Umbilical cord (tissue), 2 donors: Measurements from ENCODE around the gene TMEM43. TPM values are rescaled to one million over a fixed set of nuclear protein-coding genes. Genes with fewer than 3 reads are reported as not detected.

Experiments
- DNase-seq: peaks from one replicate; pipeline ENCODE4 v3.0.0-alpha.2; 2015; ENCODE audit warnings: low spot score
- total RNA-seq: library from RNA; depleted of rRNA; stranded (reverse); fragments of >200 nt; gene quantifications from one replicate; pipeline ENCODE4 v1.2.3, GENCODE V29; 2014; ENCODE audit warnings: low replicate concordance; ENCODE audit not compliant: insufficient read depth

TMEM43 gene
- total RNA-seq, 1 donor from 2014 or later, result 74.6 TPM

DNA sequence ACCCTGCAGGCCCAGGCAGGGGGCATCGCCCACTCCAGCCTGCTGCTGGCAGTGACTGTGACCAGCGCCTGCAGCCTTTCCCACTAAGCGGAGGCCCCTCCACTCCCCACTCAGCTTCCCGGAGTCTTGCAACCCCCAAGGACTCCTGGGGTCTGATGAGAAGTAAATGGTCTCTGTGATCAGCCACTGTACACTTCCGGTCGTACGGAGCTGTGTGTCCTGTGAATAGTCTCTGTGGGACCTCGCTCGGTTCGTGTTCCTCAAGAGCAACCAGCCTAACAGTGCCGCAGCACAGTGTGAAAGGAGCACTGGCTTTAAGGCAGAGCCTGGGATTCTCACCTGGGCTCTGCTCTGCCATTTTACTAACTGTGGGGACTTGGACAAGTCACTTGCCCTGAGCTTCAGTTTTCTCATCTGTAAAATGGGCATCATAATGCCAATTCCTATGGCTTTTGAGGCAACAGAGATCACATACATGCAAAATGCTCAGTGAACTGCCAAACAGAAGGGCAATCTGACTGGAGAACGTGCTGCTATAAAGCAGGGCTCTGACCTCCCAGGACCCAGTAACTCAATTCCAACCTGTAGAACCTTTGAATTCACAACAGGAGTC is 26.7 kb downstream of the TMEM43 start:
- DNase-seq, result no peak

DNA sequence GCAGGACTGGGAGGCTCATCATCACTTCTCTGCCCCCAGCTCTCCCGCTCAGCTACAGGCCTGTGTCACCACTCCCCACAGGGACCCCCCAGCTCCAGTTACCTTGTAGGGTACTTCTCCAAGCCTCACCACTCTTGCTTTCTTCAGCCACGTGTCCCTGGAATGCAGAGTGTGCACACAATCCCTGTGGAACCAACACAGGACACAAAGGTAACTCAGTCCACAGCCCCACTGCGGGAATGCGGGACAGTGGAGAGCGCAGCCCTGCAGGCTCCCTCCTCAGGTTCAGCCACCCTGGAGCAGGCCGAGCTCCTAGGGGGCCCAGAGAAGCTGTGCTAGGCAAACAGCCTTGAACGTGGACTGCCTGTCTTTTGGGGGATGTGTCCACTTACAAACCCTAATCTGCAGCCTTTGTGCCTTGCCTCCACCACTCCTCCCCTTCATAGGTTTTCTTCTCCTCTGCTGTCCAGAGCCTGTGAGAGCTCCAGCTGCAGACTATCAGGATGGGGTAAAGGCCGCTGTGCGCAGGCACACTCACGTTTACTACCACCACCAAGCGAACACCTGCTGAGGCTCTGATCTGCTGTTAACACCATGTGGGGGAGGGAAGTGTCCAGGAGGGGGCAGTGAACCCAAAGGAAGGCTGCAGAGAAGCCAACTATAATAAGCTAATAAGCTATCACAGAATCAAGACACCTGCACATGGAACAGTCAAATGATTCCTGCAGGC is 27.5 kb downstream of the TMEM43 start:
- no peak for DNase-seq

DNA sequence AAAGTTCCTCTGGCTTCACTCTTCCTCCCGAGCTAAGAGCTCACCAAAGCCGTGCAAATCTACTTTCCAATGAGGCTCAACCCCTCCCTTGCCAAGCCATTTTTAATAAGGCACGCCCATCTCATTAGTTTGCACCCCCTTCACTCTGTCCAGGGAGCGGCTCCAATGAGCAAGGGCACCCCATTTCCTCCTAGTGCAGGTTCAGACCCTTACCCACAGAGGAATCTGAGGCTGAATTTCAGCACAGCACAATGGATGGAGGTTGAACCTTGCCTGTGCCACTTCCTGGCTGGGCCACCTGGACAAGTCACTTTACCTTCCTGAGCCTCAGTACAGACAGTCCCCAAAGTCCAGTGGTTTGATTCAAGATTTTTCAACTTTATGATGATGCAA is 28.1 kb downstream of the TMEM43 start:
- DNase-seq, result no peak

DNA sequence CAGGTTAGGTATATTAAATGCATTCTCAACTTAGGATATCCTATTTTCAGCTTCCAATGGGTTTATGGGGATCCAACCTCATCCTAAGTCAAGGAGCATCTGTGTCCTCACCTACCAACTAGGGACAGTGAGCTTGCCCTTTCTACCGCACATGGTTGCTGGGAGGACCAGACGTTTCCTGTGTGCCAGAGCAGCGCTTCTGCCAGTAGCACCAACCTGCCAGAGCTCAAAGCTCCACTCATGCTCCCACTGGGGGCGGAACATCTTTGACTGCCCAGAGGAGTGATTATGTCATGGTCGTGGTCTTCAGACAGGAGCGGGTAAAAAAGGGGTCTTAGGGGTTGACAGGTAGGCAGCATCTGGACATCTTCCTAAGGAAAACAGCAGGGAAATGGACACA is 28.8 kb downstream of the TMEM43 start:
- DNase-seq, result no peak

DNA sequence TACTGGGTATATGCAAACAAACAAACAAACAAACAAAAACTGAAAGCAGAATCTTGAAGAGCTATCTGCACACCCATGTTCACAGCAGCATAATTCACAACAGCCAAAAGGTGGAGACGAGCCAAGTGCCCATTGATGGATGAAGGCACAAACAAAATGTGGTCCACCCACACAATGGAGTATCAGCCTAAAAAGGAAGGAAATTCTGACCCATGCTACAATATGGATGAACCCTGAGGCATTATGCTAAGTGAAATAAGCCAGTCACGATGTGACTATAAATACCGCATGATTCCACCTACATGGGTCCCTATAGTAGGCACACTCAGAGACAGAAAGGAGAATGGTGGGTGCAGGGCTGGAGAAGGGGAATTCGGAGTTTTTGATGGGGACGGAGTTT is 29.4 kb downstream of the TMEM43 start:
- no peak for DNase-seq

DNA sequence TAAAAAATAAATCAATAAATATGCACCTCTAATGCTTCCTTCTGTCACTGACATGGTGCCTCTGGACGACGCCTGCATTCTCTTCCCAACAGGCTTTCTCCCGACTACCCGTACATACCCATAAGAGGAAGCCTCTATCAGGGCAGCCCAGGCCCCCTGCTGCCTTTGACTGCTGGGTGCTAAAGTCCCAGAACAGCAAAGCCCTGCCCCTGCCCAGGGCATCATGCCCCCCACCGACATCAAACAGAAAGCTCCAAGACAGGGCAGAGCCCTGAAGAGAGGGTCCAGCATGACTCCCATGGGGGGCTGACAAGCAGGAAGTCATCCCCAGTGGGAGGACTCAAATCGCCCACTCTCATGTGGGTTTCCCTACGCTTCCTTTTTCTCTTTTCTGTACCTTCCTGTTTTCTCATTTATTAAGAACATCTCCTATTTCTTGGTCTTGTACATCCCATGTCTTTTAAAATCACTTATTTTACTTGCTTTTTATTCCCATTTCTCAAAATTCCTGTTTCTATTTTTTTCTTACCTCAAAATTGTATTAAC is 30.1 kb downstream of the TMEM43 start:
- no peak for DNase-seq

DNA sequence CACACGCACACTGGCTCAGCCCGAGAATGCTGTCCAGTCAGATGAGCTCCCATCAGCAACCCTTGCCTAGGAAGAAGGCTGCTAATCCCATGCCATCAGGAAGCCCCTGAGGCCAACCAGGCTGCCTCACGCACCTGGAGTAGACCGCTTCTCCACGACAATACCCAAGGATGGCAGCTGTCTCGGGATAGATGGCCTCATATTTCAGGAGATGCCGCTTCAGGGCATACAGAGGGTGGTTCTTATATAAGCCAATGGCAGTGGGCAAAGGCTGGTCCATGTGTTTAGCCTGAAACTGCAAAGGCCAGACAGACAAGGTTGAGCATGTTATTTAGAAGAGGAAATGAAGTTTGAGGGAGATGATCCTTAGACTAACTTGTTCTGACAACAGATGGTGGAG is 31.3 kb downstream of the TMEM43 start:
- DNase-seq, result no peak

DNA sequence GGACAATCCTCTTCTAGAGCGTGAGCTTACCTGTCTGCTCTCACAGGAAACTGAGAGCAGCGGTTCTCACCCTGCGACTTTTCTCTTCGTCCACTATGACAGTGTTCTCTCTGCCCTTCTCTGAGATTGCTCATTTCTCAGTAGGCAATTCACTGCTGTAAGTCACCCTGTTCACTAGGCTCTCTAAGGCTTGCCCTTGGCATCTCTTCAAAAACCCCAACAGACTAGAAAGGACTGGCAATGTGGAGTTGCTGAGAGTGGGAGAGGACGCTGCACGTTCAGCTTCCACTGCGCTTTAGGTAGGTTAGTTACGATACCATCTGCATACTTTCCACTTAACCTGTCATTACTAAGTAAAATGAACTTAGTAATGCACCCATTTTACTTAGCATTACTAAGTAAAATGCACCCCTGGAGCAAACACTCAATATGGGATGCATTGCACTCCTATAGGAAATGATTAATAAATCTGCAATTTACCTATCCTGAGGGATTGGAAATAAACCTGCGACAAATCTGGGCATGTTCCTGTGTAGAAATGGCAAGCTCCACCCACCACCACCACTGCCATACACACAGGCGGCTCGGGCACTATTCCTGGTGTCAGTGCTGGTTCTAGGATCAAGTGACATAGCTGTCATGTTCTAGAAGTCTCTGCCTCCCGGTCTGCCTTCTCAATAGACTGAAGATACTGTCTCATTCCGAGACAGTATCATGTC is 32.1 kb downstream of the TMEM43 start:
- DNase-seq, result no peak

DNA sequence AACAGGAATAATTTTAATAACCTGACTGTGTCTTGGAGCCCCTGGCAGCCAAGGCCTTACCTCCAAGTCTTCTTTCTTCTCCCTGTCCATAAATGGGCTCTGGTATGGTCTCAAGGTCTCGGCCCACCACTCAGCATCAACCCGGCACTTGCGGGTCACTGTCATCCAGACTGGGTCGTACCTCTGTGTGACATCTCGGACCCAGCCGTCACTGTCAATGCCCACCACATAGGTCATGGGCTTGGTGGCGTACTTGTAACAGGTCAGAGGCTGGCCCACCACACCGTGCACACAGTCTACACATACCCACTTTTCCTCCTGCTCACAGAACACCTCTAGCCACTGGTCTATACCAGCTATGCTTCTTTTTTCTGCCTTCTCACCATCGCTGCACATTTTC is 33.1 kb downstream of the TMEM43 start:
- DNase-seq, result no peak

DNA sequence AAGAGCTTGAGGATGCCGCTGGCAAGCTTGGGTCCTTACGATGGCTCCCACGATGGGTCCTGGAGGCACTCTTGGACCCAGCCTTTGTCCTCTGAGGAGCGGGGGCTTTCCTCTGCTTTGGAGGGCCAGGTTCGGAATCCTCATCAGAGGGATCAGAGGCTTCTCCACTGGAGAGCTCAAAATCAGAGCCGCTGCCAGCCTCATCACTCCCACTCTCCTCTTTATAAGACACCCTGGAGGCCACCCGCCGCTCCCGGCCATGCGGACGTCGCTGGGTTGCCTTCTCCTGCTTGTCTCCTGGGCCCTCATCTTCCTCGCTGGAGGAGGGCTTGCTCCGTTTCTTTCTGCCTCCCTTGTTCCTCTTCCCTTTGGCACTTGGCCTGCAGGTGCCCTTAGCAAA is 33.5 kb downstream of the TMEM43 start:
- DNase-seq, result no peak

DNA sequence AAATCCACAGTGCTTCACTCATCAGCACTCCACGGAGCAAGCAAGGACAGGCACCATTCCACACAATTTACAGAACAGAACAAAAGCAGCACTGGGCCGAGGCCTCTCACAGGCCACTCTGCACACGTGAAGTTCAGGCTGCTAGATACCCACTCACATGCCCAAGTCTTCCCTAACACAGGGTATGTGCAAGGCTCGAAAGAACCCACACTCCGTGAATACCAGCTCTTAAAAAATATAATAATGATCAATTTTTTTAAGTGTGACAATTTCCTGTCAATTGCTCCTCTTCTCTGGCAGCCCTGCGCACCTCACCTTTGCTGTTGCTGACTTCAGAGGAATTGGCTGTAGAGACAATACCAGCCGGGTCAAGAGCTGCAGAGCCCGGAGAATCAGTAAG is 34.6 kb downstream of the TMEM43 start:
- DNase-seq, result no peak

DNA sequence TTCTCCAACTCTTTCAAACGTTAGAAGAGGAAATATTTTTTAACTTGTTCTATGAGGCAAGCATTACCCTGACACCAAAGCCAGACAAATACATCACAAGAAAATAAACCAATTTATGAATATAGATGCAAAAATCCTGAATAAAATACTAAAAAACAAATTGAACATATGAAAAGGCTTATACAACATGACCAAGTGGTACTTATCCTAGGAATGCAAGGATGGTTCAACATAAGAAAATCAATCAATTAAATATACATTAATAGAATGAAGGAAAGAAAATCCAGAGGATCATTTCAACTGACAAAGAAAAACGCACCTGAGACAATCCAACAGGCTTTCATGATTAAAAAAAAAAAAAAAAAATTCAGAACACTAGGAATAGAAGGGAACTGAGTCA is 36.4 kb downstream of the TMEM43 start:
- no peak for DNase-seq

DNA sequence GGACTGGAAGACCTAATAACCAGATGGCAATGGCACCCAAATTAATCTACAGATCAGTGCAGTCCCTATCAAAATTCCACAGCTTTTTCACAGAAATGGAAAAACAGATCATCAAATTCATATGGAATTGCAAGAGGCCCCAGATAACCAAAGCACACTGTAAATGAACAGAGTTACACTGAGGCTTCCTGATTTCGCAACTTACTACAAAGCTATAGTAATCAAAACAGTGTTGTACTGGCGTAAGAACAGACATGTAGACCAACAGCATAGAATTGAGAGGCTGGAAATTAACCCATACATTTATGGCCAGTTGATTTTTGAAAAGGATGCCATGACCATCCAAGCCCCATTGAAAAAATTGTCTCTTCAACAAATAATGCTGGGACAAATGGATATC is 37.3 kb downstream of the TMEM43 start:
- no peak for DNase-seq

DNA sequence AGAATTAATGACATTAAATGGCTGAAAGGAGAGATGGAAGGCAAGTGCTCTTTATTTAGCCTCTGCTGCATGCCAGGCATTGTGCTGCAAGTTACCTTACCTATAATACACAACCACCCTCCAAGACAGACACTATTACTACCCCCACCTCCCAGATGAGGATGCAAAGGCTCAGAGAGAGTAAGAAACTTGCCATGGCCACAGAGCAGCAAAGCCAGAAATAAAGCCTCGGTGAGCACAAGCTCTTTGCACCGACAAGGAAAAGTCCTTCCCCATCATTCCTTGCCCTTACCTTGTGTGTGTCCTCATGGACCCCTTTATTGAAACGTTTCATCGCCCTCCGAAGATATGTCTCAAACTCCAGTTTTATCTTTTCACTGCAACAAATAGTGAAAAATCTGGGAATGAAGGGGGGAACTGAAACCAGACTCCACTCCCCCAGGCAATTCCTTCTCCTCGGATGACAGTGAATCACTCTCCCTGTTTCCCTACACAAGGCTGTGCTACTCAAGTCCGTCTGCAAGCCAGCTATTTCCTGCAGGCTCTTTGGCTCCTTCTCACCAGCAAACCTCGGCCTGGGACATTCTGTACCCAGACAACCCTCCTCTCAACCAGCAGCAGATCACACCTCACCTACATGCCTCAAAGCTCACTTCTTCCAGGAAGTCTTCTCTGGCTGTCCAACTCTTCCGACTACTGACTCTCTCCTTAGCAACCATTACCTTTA is 42.2 kb downstream of the TMEM43 start:
- DNase-seq, result no peak

DNA sequence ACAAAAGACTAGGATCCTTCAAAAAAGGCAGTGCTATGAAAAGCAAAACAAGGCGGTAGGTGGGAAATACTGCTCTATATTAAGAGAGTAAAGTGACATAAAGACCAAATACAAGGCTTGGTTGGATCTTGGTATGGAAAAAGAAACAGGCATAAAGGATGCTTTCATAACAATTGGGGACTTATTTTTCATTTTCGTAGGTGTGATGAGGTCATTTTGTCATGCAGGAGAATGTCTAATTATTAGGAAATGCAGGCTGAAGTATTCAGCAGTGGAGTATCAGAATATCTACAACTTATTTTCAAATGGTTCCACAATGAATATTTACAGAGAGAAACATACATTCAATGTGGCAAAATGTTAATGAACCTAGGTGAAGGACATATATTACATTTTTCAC is 44.6 kb downstream of the TMEM43 start:
- no peak for DNase-seq

DNA sequence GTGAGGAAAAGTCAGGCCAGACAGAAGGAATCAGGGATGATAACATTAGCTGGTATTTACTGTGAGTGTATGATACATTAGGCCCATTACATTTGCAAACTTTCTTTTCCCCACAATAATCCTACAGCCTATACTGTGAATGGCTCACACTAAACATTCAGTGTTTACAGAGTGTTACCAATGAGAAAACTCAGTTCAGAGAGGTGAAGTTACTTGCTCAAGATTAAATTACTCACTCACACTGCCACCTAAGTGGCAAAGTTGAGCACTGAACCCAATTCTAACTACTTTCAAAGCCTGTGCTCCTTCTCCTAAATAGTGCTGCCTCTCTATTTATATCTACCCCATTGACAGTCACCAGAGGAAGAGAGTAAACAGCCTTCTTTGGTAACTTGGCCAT is 45.0 kb downstream of the TMEM43 start:
- DNase-seq, result no peak

DNA sequence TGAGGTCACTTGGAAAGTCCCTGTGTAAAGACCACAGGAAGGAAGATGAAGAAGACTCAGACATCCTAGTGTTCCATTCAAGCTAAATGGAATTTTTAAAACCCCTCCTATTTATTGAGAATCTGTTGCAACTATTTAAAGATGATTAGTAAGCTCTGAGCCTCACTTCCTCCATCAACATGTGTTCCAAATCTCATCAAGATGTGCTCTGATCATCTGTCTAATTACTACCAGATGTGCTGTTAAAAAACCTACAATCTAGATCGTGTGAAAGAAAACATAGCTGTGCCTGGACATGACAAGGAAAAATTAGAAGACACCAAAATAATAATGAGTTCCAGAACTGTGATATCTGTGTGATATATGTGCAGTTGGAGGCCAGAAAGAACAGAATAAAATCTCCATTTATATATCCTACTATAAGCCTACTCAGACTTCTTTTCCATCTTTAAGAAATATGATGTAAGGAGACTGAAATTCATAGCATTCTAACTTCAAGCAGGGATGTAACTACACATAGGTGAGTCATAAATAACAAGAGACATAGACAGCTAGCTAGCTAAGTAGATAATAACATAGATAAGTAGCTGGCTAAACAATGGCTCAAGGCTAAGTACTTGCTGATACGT is 45.8 kb downstream of the TMEM43 start:
- DNase-seq, result peak; percentile 21

DNA sequence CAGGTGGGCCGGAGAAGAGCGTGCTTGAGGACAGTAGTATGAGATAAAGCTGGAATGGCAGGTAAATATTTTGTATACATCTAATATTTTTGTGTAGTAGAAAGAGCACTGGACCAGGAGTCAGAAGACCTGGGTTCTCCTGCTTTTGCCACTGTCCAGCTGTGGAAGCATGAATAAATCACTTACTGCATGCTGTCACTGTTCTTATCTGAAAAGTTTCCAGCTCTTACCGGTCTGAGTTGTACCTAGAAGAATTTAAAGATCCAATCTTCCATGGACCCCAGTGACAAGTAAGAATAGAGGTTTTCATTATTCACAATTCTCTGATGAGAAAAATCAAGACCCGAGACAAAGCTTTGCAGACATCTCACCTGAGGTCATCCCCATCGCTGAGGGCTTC is 47.6 kb downstream of the TMEM43 start:
- no peak for DNase-seq

DNA sequence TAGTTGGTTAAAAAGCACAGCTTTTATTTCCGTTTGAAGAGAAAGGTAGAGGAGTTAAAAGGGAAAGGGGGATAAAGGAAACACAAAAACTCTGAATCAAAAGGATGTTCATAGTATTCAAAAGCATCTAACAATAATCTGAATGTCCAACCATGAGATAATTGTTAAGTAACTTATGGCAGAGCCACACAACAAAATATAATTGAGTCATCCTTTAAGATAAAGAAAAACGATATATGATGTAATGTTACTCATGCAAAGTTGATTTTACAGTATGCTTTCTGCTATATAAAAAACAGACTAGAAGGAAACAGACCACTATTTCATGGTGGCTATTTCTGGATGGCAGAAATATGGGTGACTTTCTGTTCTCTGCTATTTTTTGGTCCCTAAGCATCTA is 49.6 kb downstream of the TMEM43 start:
- no peak for DNase-seq

DNA sequence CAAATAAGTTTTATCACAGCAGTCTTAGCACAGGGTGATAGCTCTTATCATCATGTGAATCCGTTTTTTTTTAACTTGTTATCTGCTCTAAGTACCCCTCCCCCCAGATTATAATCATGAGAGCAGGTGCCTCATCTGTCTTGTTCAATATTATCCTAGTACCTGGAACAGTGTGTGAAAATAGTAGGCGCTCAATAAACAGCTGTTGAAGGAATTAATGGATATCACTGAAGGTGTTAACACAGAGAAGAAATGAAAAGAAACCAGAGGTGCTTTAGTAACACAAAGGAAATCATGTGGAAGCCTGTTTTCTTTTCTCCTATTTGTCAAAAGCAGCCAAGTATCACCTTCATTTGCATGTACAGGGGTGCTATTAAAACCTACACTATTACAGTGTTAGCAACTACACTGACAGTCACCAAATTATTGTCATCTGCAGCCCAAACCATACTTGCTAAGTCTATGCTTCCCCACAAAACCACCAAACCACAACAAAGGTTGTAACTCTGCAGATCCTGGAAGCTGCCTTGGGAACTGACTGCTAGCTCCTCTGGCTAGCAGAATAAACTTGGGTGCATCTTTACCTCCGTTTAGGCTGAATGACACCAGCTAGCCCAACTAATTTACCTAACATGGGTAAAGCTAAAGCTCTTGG is 50.7 kb downstream of the TMEM43 start:
- no peak for DNase-seq

DNA sequence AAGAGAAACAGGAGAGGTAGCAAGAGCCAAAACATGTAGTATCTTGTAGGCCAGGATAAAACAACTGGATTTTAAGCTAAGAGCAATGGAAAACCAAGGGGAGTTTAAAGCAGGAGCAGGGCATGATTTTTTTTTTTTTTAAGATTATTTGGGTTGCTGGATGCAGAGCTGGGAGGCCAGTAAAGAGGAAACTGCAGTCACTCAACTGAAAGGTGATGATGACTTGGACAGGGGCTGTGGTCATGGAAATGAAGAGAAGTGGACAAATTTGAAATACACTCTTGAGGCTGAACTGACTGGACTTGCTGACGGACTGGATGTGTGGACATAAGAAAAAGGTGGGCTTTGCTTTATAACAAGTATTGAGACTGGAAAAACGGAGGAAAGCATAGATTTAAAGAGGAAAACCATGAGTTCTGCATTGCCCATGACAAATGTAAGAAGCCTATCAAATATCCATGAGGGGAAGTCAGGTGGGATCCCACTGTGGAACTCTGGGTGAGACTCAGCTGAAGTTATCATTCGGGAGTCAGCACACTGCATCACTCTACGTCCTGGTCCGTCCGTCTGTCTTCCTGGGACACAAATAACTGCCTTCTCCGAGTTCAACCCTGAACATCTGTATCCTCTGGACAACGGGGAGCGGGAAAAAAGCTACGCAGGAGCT is 52.9 kb downstream of the TMEM43 start:
- no peak for DNase-seq
